H1 (cell line): ENCODE measurements around the gene ZNF646. TPM values are rescaled to one million over a fixed set of nuclear protein-coding genes. Genes with fewer than 3 reads are reported as not detected.

Experiments used
- BACH1 ChIP-seq: IDR thresholded peaks from 2 replicates; pipeline ENCODE4 v1.6.1; 2012; ENCODE audit warnings: low read length, improper control_type of control experiment
- polyA plus RNA-seq, 7 experiments: library from polyadenylated mRNA; depleted of rRNA in 3 of 7; stranded (reverse) in 5 of 7; unstranded in 2 of 7; fragments of >200 nt in 5 of 7; fragments of 200-250 nt in 2 of 7; gene quantifications; 1 replicate in 5 of 7; 2 replicates in 1 of 7; 4 replicates in 1 of 7; pipeline versions ENCODE4 v1.2.1 to v1.2.3, GENCODE V29; 2011 to 2013; ENCODE audit warnings: missing spikeins in 2 of 7, mixed read lengths in 2 of 7
- total RNA-seq: library from RNA; stranded (reverse); fragmentation: NEBNext Ultra II Directional; extraction: Animal tissue kit (Norgen Biotek cat#: 25700); gene quantifications from 2 replicates; pipeline ENCODE4 v1.2.1, GENCODE V29; 2021

Gene ZNF646
- total and polyA plus RNA-seq, 2 of the 8 experiments (the other 6 are each of a cell fraction or from before 2014, with no cell fraction given), result 6.5 to 25.0 TPM

DNA sequence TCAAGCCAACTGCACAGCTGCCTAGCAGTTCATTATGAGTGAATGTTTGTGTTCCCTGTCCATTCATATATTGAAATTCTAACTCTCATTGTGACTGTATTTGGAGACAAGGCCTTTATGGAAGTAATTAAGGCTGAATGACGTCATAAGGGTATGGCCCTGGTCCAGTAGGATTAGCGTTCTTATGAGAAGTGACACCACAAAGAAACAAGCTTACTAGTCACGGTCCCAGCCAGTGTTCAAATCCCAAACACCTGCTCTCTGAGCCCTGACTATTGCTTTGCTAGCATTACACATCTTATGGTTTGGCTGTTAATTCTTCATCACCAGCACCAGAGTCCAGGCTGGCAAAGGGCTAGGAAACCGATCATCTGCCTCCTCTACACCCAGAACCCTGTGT is 2.4 kb upstream of the ZNF646 start (continued):
- no peak for TF ChIP-seq BACH1
